K562 (cell line): ENCODE results near the gene KCNC3. TPM values are rescaled to one million over a fixed set of nuclear protein-coding genes. Genes with fewer than 3 reads are reported as not detected.

Experiments
- ATF7 ChIP-seq: fragments of 450-650 bp; IDR thresholded peaks from 2 replicates; pipeline ENCODE4 v1.7.1; 2014; ENCODE audit warnings: mild to moderate bottlenecking, moderate library complexity
- CBX3 ChIP-seq, 2 experiments: IDR thresholded peaks; 1 replicate in 1 of 2; 2 replicates in 1 of 2; pipeline ENCODE4 v1.6.1; 2012; ENCODE audit warnings: inconsistent platforms in 2 of 2, low read length in 2 of 2, borderline replicate concordance in 1 of 2, control low read depth in 1 of 2
- CEBPZ ChIP-seq: fragments of 150-350 bp; IDR thresholded peaks from 2 replicates; pipeline ENCODE4 v1.6.1; 2014; ENCODE audit warnings: low read depth, mild to moderate bottlenecking, low read length, borderline replicate concordance
- DPF2 ChIP-seq: fragments of 450-650 bp; IDR thresholded peaks from 2 replicates; pipeline ENCODE4 v1.6.1; 2016
- EHMT2 ChIP-seq: fragments of 450-650 bp; IDR thresholded peaks from 2 replicates; pipeline ENCODE4 v1.6.1; 2018; ENCODE audit warnings: antibody characterized with exemption
- HDAC6 ChIP-seq: IDR thresholded peaks from 2 replicates; pipeline ENCODE4 v1.6.1; 2012; ENCODE audit warnings: low read depth, mild to moderate bottlenecking, control low read depth, inconsistent platforms, low read length, moderate library complexity
- HMG20B ChIP-seq: fragments of 250-450 bp; sonication (Bioruptor Pico); IDR thresholded peaks from 2 replicates; pipeline ENCODE4 v1.5.0; 2021; ENCODE audit warnings: mild to moderate bottlenecking
- ILK ChIP-seq: fragments of 450-650 bp; IDR thresholded peaks from 2 replicates; pipeline ENCODE4 v1.6.1; 2016; ENCODE audit warnings: missing genetic modification characterization, low read depth, mild to moderate bottlenecking, missing compliant biosample characterization, moderate library complexity, borderline replicate concordance
- KLF6 ChIP-seq: fragments of 250-450 bp; sonication (Bioruptor Pico); IDR thresholded peaks from 2 replicates; pipeline ENCODE4 v1.4.0; 2020; ENCODE audit warnings: mild to moderate bottlenecking, moderate library complexity, borderline replicate concordance
- MCM2 ChIP-seq: fragments of 450-650 bp; IDR thresholded peaks from 2 replicates; pipeline ENCODE4 v1.6.1; 2017; ENCODE audit warnings: low read depth, mild to moderate bottlenecking
- NCOA1 ChIP-seq: fragments of 450-650 bp; IDR thresholded peaks from 2 replicates; pipeline ENCODE4 v1.6.1; 2016; ENCODE audit warnings: low read depth
- NR2C1 ChIP-seq, 2 experiments: fragments of 450-650 bp; IDR thresholded peaks; 2 replicates each; pipeline ENCODE4 v1.6.1; 2017; ENCODE audit warnings: mild to moderate bottlenecking in 2 of 2, antibody characterized with exemption in 1 of 2, inconsistent platforms in 1 of 2, missing compliant biosample characterization in 1 of 2, missing genetic modification characterization in 1 of 2
- PHF8 ChIP-seq: fragments of 200-600 bp; sonication (generic); IDR thresholded peaks from 2 replicates; pipeline ENCODE4 v1.6.1; 2012; ENCODE audit warnings: mixed run types, mild to moderate bottlenecking, inconsistent platforms, low read length, moderate library complexity, borderline replicate concordance
- PRPF4 ChIP-seq: fragments of 200-400 bp; formaldehyde crosslinking; IDR thresholded peaks from one replicate; pipeline ENCODE4 v1.6.1; 2017; ENCODE audit warnings: low read length, low read depth, mild to moderate bottlenecking; ENCODE audit not compliant: insufficient read depth, poor library complexity, severe bottlenecking
- RBM14 ChIP-seq: fragments of 200-400 bp; formaldehyde crosslinking; IDR thresholded peaks from 2 replicates; pipeline ENCODE4 v1.6.1; 2018; ENCODE audit warnings: low read depth, mild to moderate bottlenecking, low read length, moderate library complexity, borderline replicate concordance; ENCODE audit not compliant: insufficient read depth
- SAFB2 ChIP-seq: fragments of 200-400 bp; formaldehyde crosslinking; IDR thresholded peaks from 2 replicates; pipeline ENCODE4 v1.6.1; 2018; ENCODE audit warnings: borderline replicate concordance, low read length, low read depth, moderate library complexity; ENCODE audit not compliant: severe bottlenecking
- SFPQ ChIP-seq: fragments of 200-400 bp; formaldehyde crosslinking; IDR thresholded peaks from 2 replicates; pipeline ENCODE4 v1.6.1; 2017; ENCODE audit warnings: mild to moderate bottlenecking, low read depth, low read length, moderate library complexity
- TARDBP ChIP-seq: fragments of 450-650 bp; IDR thresholded peaks from 2 replicates; pipeline ENCODE4 v1.6.1; 2016
- TGIF2 ChIP-seq: sonication (generic); formaldehyde crosslinking; IDR thresholded peaks from 2 replicates; pipeline ENCODE4 v1.8.1; 2022; ENCODE audit warnings: mild to moderate bottlenecking, missing genetic modification reagents, moderate library complexity
- ZNF165 ChIP-seq: fragments of 250-450 bp; sonication (Bioruptor Pico); IDR thresholded peaks from 2 replicates; pipeline ENCODE4 v1.4.0; 2020; ENCODE audit warnings: borderline replicate concordance
- ZNF282 ChIP-seq: sonication (generic); formaldehyde crosslinking; IDR thresholded peaks from 2 replicates; pipeline ENCODE4 v1.8.1; 2023; ENCODE audit warnings: missing genetic modification reagents
- ZNF699 ChIP-seq: fragments of 250-450 bp; sonication (Bioruptor Pico); IDR thresholded peaks from 2 replicates; pipeline ENCODE4 v1.8.0; 2021; ENCODE audit warnings: mild to moderate bottlenecking, moderate library complexity; ENCODE audit not compliant: insufficient replicate concordance
- ZSCAN32 ChIP-seq: fragments of 450-650 bp; formaldehyde crosslinking; IDR thresholded peaks from 2 replicates; pipeline ENCODE4 v1.4.0; 2020; ENCODE audit warnings: mild to moderate bottlenecking, moderate library complexity
- polyA plus RNA-seq, 8 experiments: library from polyadenylated mRNA; depleted of rRNA in 4 of 8; stranded (reverse) in 5 of 8; unstranded in 3 of 8; fragments of >200 nt; fragmentation: Nextera tagmentation in 2 of 8; fragmentation: Illumina TruSeq in 1 of 8; extraction: Ambion mirVana in 2 of 8; extraction: Trizol in 1 of 8; gene quantifications; 2 replicates each; pipeline versions ENCODE4 v1.2.1 to v1.2.3, GENCODE V29; 2011 to 2014; ENCODE audit warnings: inconsistent platforms in 1 of 8, missing spikeins in 1 of 8
- total RNA-seq, 7 experiments: library from RNA; depleted of rRNA in 6 of 7; stranded (reverse); fragments of >200 nt in 6 of 7; fragmentation: Illumina TruSeq in 2 of 7; extraction: Trizol in 2 of 7; gene quantifications; 2 replicates each; pipeline versions ENCODE4 v1.2.1 to v1.2.3, GENCODE V29; 2011 to 2021; ENCODE audit warnings: low replicate concordance in 1 of 7

The KCNC3 gene
- total and polyA plus RNA-seq, 9 of the 15 experiments (the other 6 are each of a cell fraction or from before 2014, with no cell fraction given) = 0.03 to 26.2 (median 2.0) TPM

- TF ChIP-seq PRPF4 (no peak), CEBPZ (no peak), KLF6 (no peak), EHMT2 (peak; percentile 19; the same call in 1 of the 2 replicates), MCM2 (no peak), HMG20B (CRISPR knock-in tag) (no peak), ZNF699 (CRISPR knock-in tag) (no peak), HDAC6 (no peak), PHF8 (no peak), SFPQ (no peak), SAFB2 (no peak), RBM14 (no peak), ZSCAN32 (no peak), TGIF2 (CRISPR knock-in tag) (no peak), ATF7 (peak; percentile 34; the same call in 1 of the 2 replicates), ILK (tag) (no peak), CBX3 (IDR thresholded peaks at IDR 0.05; ENCODE audit: borderline replicate concordance in 1 of 2, low read length in 2 of 2) (no peak), NCOA1 (peak; percentile 23; the same call in 1 of the 2 replicates), TARDBP (no peak), NR2C1 (IDR thresholded peaks at IDR 0.05) (peak; percentile 88), NR2C1 (tag; IDR thresholded peaks at IDR 0.05) (peak; percentile 89), ZNF165 (CRISPR knock-in tag) (no peak), DPF2 (peak; percentile 63), ZNF282 (no peak)
These were observed 32.3 kb upstream of the KCNC3 start (continued) for GRCh38 chr19:50361290-50362029.
